GM12878 (cell line): ENCODE measurements around the gene GPHB5. TPM values are rescaled to one million over a fixed set of nuclear protein-coding genes. Genes with fewer than 3 reads are reported as not detected.

ENCODE experiments used
- ATAC-seq: fragments of 200-7000 bp; cut with Tn5 transposase; 3 replicates; pipeline ENCODE4 v1.9.1; 2020; ENCODE audit warnings: mild to moderate bottlenecking, moderate library complexity
- Bru-seq: library from RNA; stranded (reverse); fragments of 400-500 nt; gene quantifications from one replicate; lab custom pipeline; 2021; lab: Mats Ljungman, UMichigan
- BruChase-seq, 2 experiments: library from RNA; stranded (reverse); fragments of 400-500 nt; gene quantifications; one replicate each; lab custom pipeline; 2021; lab: Mats Ljungman, UMichigan
- BruUV-seq: library from RNA; stranded (reverse); fragments of 400-500 nt; replicated peaks from 2 replicates; lab custom pipeline; 2021; lab: Mats Ljungman, UMichigan
- CTCF ChIA-PET: fragments of 300-600 bp; sonication (Branson Sonifier 250); formaldehyde crosslinking; extraction: SDS; loops from one replicate; lab custom pipeline; 2021; ENCODE audit warnings: inconsistent platforms; lab: Yijun Ruan, JAX
- POLR2A ChIA-PET: fragments of 350-600 bp; formaldehyde crosslinking; extraction: SDS; loops from one replicate; lab custom pipeline; 2021; ENCODE audit warnings: inconsistent platforms; lab: Charles Lee
- RAD21 ChIA-PET: fragments of 300-600 bp; sonication (Branson Sonifier 250); formaldehyde crosslinking; loops from one replicate; lab custom pipeline; 2023; ENCODE audit warnings: antibody characterized with exemption; ENCODE audit not compliant: unreplicated experiment; lab: Charles Lee
- SMC1A ChIA-PET: fragments of 300-600 bp; sonication (Branson Sonifier 250); formaldehyde crosslinking; loops from one replicate; lab custom pipeline; 2023; ENCODE audit not compliant: unreplicated experiment, uncharacterized antibody; lab: Charles Lee
- DNase-seq: peaks from one replicate; pipeline ENCODE4 v3.0.0-alpha.2; 2011; ENCODE audit warnings: low read depth, low spot score
- FAIRE-seq: peaks from 3 replicates; lab custom pipeline; 2011; peaks lifted over from hg19 to GRCh38; lab: Jason Lieb, UNC
- H2AFZ ChIP-seq: 2 replicates; pipeline ENCODE4 v1.6.0; 2011; ENCODE audit warnings: low read depth, low read length, control low read depth; ENCODE audit not compliant: control insufficient read depth
- H3K27ac ChIP-seq: 2 replicates; pipeline ENCODE4 v1.5.1; 2011; ENCODE audit warnings: control low read depth; ENCODE audit not compliant: control insufficient read depth, insufficient read depth
- H3K27me3 ChIP-seq, 2 experiments: replicated peaks in 1 of 2; 2 replicates each; pipeline versions ENCODE4 v1.6.0 to v1.6.1; 2011; ENCODE audit warnings: low read length in 1 of 2; ENCODE audit not compliant: control insufficient read depth in 2 of 2, insufficient read depth in 2 of 2
- H3K36me3 ChIP-seq, 2 experiments: 2 replicates each; pipeline ENCODE4 v1.5.1; 2011; ENCODE audit warnings: low read length in 1 of 2; ENCODE audit not compliant: control insufficient read depth in 2 of 2, insufficient read depth in 2 of 2
- H3K4me1 ChIP-seq: 2 replicates; pipeline ENCODE4 v1.6.1; 2011; ENCODE audit warnings: mild to moderate bottlenecking, low read length, moderate library complexity, mixed read lengths; ENCODE audit not compliant: control insufficient read depth, insufficient read depth
- H3K4me2 ChIP-seq: 2 replicates; pipeline ENCODE4 v1.6.0; 2011; ENCODE audit warnings: control low read depth; ENCODE audit not compliant: control insufficient read depth, insufficient read depth
- H3K4me3 ChIP-seq: fragments of 200-600 bp; sonication (generic); 2 replicates; pipeline ENCODE4 v1.5.1; 2016
- H3K79me2 ChIP-seq: 2 replicates; pipeline ENCODE4 v1.6.0; 2011; ENCODE audit warnings: low read length; ENCODE audit not compliant: control insufficient read depth, insufficient read depth
- H3K9ac ChIP-seq: 2 replicates; pipeline ENCODE4 v1.8.0; 2011; ENCODE audit warnings: low read length, control low read depth, mixed read lengths; ENCODE audit not compliant: control insufficient read depth, insufficient read depth
- H3K9me3 ChIP-seq: replicated peaks from 3 replicates; pipeline ENCODE4 v1.5.1; 2011; ENCODE audit warnings: mild to moderate bottlenecking, low read length; ENCODE audit not compliant: control insufficient read depth, insufficient read depth
- H4K20me1 ChIP-seq: 2 replicates; pipeline ENCODE4 v1.6.0; 2011; ENCODE audit not compliant: control insufficient read depth, insufficient read depth
- CREM ChIP-seq: IDR thresholded peaks from 2 replicates; pipeline ENCODE4 v1.6.1; 2014; ENCODE audit warnings: antibody characterized with exemption, low read depth
- FOXK2 ChIP-seq: fragments of 450-650 bp; IDR thresholded peaks from 2 replicates; pipeline ENCODE4 v1.6.1; 2017; ENCODE audit warnings: mild to moderate bottlenecking, moderate library complexity
- GATAD2B ChIP-seq: fragments of 450-650 bp; conservative IDR thresholded peaks from 2 replicates; pipeline ENCODE4 v1.6.1; 2017; ENCODE audit warnings: low read depth, mild to moderate bottlenecking, moderate library complexity
- JUND ChIP-seq: IDR thresholded peaks from 2 replicates; pipeline ENCODE4 v1.6.1; 2012; ENCODE audit warnings: low read depth, mild to moderate bottlenecking, low read length, improper control_type of control experiment, moderate library complexity
- MEF2A ChIP-seq: IDR thresholded peaks from 2 replicates; pipeline ENCODE4 v1.6.1; 2011; ENCODE audit warnings: low read depth, mild to moderate bottlenecking, low read length, moderate library complexity; ENCODE audit not compliant: insufficient read depth
- PAX8 ChIP-seq: fragments of 450-650 bp; IDR thresholded peaks from 2 replicates; pipeline ENCODE4 v1.6.1; 2017; ENCODE audit warnings: mild to moderate bottlenecking, moderate library complexity
- SMAD1 ChIP-seq: fragments of 450-650 bp; IDR thresholded peaks from 2 replicates; pipeline ENCODE4 v1.6.1; 2018; ENCODE audit warnings: mild to moderate bottlenecking, low read depth; ENCODE audit not compliant: partially characterized antibody
- SP1 ChIP-seq: IDR thresholded peaks from one replicate; pipeline ENCODE4 v1.6.1; 2011; ENCODE audit warnings: low read depth, low read length
- in situ Hi-C: fragments of 300-500 bp; cut with MboI; formaldehyde crosslinking; loops from 9 replicates; pipeline ENCODE4 v1.14.3; 2018; ENCODE audit warnings: mixed read lengths
- intact Hi-C: fragments of 100-400 bp; cut with micrococcal nuclease; formaldehyde crosslinking; loops from one replicate; pipeline ENCODE4 v1.14.2; 2022; ENCODE audit not compliant: unreplicated experiment
- long read RNA-seq, 2 experiments: library from polyadenylated mRNA; unstranded; transcript quantifications; one replicate each; pipeline ENCODE4 v2.0.0, GENCODE V29; 2019 to 2020
- polyA minus RNA-seq, 3 experiments: library from RNA; depleted of rRNA, polyadenylated mRNA; stranded (reverse); fragments of >200 nt; gene quantifications; 2 replicates each; pipeline ENCODE4 v1.2.3, GENCODE V29; 2011
- polyA plus RNA-seq, 11 experiments: library from polyadenylated mRNA; depleted of rRNA in 4 of 11; unstranded in 6 of 11; stranded (reverse) in 5 of 11; fragments of >200 nt; fragmentation: Nextera tagmentation in 4 of 11; fragmentation: Illumina TruSeq in 1 of 11; extraction: Ambion mirVana in 4 of 11; extraction: Trizol in 1 of 11; gene quantifications; 1 replicate in 1 of 11; 2 replicates in 10 of 11; pipeline versions ENCODE4 v1.2.1 to v1.2.3, GENCODE V29; 2011 to 2016; ENCODE audit warnings: inconsistent platforms in 2 of 11, missing spikeins in 2 of 11, low read depth in 1 of 11
- total RNA-seq, 4 experiments: library from RNA; depleted of rRNA in 3 of 4; stranded (reverse); fragments of >200 nt in 3 of 4; fragmentation: Illumina TruSeq in 1 of 4; extraction: Trizol in 1 of 4; gene quantifications; 2 replicates each; pipeline versions ENCODE4 v1.2.1 to v1.2.3, GENCODE V29; 2013 to 2021
- TF ChIP-seq, protein P1 (sequence below): fragments of 450-650 bp; IDR thresholded peaks from 2 replicates; pipeline ENCODE4 v1.6.1; 2018; ENCODE audit warnings: borderline replicate concordance, mild to moderate bottlenecking; ENCODE audit not compliant: partially characterized antibody
- TF ChIP-seq, protein P2 (sequence below): fragments of 450-650 bp; IDR thresholded peaks from 2 replicates; pipeline ENCODE4 v1.6.1; 2016; ENCODE audit warnings: mild to moderate bottlenecking
- TF ChIP-seq, protein P3 (sequence below): fragments of 450-650 bp; IDR thresholded peaks from 2 replicates; pipeline ENCODE4 v1.6.1; 2017; ENCODE audit warnings: mild to moderate bottlenecking, moderate library complexity

Gene GPHB5, protein sequence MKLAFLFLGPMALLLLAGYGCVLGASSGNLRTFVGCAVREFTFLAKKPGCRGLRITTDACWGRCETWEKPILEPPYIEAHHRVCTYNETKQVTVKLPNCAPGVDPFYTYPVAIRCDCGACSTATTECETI
- total RNA-seq (2013; cell fraction: nucleolus; rRNA removed): not detected in 2 replicates
- total RNA-seq (2014; rRNA removed) (not detected in 2 replicates), total RNA-seq (2014; rRNA removed; fragmentation: Illumina TruSeq; extraction: Trizol) (not detected in 2 replicates), total RNA-seq (2021) (not detected in 2 replicates), polyA plus RNA-seq (2011; rRNA removed) (not detected in 2 replicates), polyA plus RNA-seq (2014; fragmentation: Illumina TruSeq; extraction: Trizol) (not detected in 2 replicates), polyA plus RNA-seq (2014; fragmentation: Nextera tagmentation; extraction: Ambion mirVana) (not detected), polyA plus RNA-seq (2014; rRNA removed) (not detected in 2 replicates), polyA plus RNA-seq (2016; fragmentation: Nextera tagmentation; extraction: Ambion mirVana) (not detected), polyA minus RNA-seq (2011; rRNA and poly(A)+ RNA removed) (not detected in 2 replicates), Bru-seq, nascent RNA (not detected), BruChase-seq, experiment 1, labeled RNA remaining after a 6-hour chase (percentile 16 among the genes with signal in this experiment), BruChase-seq, experiment 2, labeled RNA remaining after a 2-hour chase (percentile 27 among the genes with signal in this experiment)
- not detected for polyA plus RNA-seq (2011; ENCODE audit: low read depth)
- not detected in 2 replicates for polyA plus RNA-seq (2011; cell fraction: cytosol; rRNA removed)
- not detected in 2 replicates for polyA plus RNA-seq (2011; cell fraction: nucleus; rRNA removed)
- polyA plus RNA-seq (2012): not detected in 2 replicates
- polyA minus RNA-seq (2011; cell fraction: cytosol; rRNA and poly(A)+ RNA removed): not detected in 2 replicates
- not detected in 2 replicates for polyA minus RNA-seq (2011; cell fraction: nucleus; rRNA and poly(A)+ RNA removed)
- long read RNA-seq, experiment 1: 0 reads
- long read RNA-seq, experiment 2: 0 reads

DNA sequence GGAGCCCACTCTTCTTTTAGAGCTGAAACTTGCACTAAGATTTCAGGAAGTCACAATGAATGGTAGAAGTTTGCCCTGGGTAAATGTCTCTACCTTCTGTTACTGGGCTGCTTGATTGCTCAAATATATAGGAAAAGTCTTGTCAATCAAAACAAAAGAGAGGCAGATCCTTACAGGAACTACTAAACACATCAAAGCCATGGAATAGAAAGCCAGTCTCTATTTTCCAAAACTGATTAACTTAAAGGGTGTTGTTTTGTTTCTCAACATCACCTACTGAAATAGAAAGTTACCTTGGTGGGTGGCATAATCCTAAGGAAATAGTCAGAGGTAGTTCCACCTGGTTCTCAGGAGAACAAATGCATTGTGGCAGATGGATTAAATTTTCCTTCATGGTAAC lies at the start of gene GPHB5:
TSS of gene GPHB5 (minus strand) at position 101 of the 400 bp plus-strand sequence. CDS start 1,086 bp downstream, outside the sequence.
- Histone ChIP-seq H2AFZ (no peak within 1 kb of the TSS), H3K36me3 (no peaks in the 10 kb centered on the region), H3K9ac (no peak within 1 kb of the TSS), H4K20me1 (no peaks in the 10 kb centered on the region), H3K4me1 (no peaks in the 10 kb centered on the region), H3K27ac (no peak within 1 kb of the TSS), H3K4me3 (no peak within 1 kb of the TSS), H3K79me2 (no peaks in the 10 kb centered on the region), H3K27me3 (peaks cover 0 to 3% of the 10 kb centered on the region in 2 experiments; a peak in 2 of 4 replicates), H3K4me2 (no peak within 1 kb of the TSS), H3K9me3 (no peaks in the 10 kb centered on the region)
- FAIRE-seq: no peak
- RAD21 ChIA-PET: no interaction called here
- TF ChIP-seq GATAD2B (no peak), SMAD1 (no peak), JUND (no peak), PAX8 (no peak), MEF2A (no peak), CREM (no peak), SP1 (no peak), FOXK2 (no peak)
- TF ChIP-seq, protein P1, sequence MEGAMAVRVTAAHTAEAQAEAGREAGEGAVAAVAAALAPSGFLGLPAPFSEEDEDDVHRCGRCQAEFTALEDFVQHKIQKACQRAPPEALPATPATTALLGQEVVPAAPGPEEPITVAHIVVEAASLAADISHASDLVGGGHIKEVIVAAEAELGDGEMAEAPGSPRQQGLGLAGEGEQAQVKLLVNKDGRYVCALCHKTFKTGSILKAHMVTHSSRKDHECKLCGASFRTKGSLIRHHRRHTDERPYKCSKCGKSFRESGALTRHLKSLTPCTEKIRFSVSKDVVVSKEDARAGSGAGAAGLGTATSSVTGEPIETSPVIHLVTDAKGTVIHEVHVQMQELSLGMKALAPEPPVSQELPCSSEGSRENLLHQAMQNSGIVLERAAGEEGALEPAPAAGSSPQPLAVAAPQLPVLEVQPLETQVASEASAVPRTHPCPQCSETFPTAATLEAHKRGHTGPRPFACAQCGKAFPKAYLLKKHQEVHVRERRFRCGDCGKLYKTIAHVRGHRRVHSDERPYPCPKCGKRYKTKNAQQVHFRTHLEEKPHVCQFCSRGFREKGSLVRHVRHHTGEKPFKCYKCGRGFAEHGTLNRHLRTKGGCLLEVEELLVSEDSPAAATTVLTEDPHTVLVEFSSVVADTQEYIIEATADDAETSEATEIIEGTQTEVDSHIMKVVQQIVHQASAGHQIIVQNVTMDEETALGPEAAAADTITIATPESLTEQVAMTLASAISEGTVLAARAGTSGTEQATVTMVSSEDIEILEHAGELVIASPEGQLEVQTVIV: no peak
- TF ChIP-seq, protein P2, sequence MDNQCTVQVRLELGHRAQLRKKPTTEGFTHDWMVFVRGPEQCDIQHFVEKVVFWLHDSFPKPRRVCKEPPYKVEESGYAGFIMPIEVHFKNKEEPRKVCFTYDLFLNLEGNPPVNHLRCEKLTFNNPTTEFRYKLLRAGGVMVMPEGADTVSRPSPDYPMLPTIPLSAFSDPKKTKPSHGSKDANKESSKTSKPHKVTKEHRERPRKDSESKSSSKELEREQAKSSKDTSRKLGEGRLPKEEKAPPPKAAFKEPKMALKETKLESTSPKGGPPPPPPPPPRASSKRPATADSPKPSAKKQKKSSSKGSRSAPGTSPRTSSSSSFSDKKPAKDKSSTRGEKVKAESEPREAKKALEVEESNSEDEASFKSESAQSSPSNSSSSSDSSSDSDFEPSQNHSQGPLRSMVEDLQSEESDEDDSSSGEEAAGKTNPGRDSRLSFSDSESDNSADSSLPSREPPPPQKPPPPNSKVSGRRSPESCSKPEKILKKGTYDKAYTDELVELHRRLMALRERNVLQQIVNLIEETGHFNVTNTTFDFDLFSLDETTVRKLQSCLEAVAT: no peak
- TF ChIP-seq, protein P3, sequence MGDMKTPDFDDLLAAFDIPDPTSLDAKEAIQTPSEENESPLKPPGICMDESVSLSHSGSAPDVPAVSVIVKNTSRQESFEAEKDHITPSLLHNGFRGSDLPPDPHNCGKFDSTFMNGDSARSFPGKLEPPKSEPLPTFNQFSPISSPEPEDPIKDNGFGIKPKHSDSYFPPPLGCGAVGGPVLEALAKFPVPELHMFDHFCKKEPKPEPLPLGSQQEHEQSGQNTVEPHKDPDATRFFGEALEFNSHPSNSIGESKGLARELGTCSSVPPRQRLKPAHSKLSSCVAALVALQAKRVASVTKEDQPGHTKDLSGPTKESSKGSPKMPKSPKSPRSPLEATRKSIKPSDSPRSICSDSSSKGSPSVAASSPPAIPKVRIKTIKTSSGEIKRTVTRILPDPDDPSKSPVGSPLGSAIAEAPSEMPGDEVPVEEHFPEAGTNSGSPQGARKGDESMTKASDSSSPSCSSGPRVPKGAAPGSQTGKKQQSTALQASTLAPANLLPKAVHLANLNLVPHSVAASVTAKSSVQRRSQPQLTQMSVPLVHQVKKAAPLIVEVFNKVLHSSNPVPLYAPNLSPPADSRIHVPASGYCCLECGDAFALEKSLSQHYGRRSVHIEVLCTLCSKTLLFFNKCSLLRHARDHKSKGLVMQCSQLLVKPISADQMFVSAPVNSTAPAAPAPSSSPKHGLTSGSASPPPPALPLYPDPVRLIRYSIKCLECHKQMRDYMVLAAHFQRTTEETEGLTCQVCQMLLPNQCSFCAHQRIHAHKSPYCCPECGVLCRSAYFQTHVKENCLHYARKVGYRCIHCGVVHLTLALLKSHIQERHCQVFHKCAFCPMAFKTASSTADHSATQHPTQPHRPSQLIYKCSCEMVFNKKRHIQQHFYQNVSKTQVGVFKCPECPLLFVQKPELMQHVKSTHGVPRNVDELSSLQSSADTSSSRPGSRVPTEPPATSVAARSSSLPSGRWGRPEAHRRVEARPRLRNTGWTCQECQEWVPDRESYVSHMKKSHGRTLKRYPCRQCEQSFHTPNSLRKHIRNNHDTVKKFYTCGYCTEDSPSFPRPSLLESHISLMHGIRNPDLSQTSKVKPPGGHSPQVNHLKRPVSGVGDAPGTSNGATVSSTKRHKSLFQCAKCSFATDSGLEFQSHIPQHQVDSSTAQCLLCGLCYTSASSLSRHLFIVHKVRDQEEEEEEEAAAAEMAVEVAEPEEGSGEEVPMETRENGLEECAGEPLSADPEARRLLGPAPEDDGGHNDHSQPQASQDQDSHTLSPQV: no peak
- intact Hi-C loops (no loop called here), in situ Hi-C loops (no loop called here)
- no peak for DNase-seq
- BruUV-seq: no TSS peak
- POLR2A ChIA-PET: no interaction called here
- CTCF ChIA-PET: no interaction called here
- SMC1A ChIA-PET: interaction anchor here (0.5 kb wide), 1 partner anchor 16 kb away, joined by 5 read pairs; no protein-coding TSS in a partner anchor
- no peak for ATAC-seq
